GM12872 (cell line): Measurements from ENCODE around the gene THADA.

Experiments
- TF ChIP-seq, protein P1 (sequence below): IDR thresholded peaks from 3 replicates; pipeline ENCODE4 v1.5.1; 2011; ENCODE audit warnings: low read depth, mild to moderate bottlenecking, low read length, moderate library complexity; ENCODE audit not compliant: insufficient read depth

The THADA gene

DNA sequence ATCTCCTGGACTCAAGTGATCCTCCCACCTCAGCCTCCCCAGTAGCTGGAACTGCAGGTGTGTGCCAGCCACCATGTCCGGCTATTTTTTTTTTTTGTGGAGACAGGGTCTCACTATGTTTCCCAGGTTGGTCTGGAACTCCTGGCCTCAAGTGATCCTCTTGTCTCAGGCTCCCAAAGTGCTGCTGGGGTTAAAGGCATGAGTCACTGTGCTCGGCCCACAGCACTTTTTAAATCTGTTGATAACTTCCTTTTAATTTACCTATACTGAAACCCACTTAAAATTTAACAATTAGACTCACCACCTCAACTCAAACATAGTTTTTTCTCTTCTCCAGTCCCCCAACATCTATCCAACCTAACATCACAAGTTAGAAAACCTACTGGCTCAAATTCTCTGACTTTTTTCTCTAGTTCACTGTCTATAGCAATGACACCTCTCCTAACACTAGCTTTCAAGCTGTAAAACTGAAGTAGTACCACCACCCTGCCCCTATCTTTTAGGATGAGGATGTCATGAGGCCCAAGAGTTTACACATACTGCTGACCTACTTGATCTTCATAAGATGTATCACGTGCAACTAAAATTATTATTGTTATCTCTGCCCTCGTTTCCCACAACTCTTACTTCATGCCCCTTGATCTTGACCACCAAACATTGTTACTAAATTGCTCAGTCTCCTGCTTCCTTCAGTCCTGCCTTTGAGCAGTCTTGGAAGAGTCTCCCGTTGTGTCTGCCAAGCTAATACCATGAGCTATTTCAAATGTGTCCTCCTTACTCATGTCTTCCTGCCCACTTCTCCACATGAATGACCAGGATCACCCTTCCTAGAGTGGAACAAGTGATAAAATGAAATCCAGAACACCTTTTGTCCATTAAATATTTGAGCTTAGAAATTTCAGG lies 227.1 kb downstream of the THADA start:
- TF ChIP-seq, protein P1, sequence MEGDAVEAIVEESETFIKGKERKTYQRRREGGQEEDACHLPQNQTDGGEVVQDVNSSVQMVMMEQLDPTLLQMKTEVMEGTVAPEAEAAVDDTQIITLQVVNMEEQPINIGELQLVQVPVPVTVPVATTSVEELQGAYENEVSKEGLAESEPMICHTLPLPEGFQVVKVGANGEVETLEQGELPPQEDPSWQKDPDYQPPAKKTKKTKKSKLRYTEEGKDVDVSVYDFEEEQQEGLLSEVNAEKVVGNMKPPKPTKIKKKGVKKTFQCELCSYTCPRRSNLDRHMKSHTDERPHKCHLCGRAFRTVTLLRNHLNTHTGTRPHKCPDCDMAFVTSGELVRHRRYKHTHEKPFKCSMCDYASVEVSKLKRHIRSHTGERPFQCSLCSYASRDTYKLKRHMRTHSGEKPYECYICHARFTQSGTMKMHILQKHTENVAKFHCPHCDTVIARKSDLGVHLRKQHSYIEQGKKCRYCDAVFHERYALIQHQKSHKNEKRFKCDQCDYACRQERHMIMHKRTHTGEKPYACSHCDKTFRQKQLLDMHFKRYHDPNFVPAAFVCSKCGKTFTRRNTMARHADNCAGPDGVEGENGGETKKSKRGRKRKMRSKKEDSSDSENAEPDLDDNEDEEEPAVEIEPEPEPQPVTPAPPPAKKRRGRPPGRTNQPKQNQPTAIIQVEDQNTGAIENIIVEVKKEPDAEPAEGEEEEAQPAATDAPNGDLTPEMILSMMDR: no peak

DNA sequence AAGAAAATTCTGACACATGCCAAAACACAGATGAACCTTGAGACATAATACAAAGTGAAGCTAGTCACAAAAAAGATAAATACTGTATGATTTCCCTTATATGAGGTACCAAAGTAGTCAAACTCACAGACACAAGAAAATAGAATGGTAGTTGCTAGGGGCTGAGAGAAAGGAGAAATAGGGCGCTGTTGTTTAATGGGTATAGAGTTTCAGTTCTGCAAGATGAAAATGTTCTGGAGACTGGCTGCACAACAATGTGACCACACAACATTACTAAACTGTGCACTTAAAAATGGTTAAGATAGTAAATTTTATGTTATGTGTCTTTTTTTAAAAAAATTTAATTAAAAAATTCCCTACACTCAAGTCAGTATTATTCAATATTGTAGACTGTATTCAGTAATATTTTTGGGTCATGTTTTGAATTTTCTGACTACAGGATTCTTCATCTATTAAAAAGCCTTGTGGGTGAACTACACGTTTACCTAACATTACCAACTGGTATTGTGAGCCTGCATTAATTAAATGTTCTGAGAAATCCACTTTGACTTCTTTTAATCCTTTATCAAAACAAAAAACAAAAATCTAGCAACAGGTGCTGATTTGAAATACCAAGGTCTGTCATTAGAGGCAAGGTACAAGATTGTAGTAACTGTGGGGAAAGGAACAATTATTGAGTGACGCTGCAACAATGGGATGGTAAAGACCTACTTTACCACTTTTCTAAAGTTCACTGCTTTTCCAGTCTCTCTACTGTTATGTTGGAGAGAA lies 228.6 kb downstream of the THADA start:
- TF ChIP-seq, protein P1: no peak

DNA sequence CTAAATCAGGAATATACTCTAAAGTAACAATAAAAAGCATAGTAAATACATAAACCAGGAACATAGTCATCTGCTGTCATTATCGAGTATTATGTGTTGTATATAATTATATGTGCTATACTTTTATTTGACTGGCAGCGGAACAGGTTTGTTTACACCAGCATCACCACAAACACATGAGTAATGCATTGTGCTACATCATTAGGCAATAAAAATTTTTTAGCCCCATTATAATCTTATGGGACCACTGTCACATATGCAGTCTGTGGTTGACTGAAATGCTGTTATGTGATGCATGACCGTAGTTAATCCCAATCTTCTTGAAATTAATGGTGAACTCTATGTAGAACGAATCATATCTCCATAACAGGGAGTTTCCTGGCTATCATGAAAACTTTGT lies 232.7 kb downstream of the THADA start:
- TF ChIP-seq, protein P1: no peak

DNA sequence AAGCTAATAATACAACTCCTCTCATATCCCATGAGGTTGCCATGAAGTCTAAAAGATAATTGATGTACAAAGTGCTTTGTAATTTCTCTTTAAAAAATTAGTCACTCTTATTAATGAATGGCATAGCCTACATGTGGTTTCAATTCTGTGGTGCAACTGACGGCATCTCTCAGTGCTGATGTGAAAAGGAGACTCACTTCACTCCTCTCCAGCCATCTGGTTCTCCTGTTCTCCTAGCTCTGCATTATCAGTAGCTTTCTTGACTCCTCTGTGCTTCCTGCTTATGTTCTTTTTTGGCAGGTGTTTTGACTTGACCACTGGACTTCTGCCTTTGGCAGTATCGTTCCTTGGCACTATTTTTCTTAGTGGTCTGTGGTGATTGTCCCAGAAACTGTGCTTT lies 234.6 kb downstream of the THADA start:
- TF ChIP-seq, protein P1: no peak

DNA sequence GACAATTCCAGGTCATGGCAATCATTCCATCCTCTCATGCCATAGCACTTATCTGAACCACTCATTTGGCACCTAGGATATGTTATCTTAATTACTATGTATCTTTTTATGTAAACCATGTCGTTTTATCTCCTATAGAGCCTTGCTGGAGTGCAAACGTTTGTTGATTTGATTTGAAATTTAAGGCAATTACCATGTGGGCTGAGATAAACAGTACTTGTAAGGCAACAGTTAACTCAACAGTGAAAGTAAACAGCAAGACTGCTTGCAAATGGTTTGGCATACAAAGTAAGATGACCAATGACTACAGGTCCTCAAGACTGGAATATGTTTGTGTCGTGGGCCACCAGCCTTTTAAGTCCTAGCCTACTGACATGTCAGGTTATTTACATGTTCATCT lies 235.7 kb downstream of the THADA start:
- TF ChIP-seq, protein P1: no peak

DNA sequence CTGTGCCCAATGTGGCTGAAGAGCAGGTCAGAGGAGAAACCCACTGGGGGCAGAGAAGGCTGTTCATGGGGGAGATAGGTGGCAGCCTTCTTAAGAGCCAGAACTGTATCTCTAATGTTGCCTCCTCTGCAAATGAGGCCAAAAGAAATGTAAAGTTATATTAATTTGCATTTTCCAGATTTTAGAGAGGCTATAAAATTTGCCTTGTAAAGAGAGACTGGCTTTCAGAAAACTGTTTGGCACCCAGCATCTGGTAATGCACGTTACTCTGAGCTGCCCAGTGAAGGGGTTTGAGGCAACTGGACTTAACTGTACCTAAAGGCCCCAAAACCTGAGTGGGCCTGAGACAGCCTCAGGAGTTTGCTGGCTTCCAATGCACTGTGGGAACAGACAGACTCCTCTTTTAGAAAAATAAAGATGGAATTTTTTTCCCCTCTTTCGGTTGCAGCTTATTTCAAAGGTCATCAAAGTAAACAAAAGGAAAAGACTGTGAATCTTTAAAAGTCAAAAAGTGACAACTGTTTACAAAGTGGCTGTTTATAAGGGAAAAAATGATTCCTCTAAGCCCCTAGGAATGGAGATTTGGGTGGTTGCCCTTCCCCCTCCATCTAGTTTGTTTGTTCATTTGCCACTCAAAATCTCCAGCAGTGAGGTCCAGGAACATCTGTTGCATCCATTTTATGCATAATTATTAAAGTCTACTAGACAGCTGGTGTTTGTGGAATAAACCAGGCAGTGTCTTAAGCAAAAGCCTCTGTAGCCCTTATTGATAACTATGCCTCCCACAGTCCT lies 237.2 kb downstream of the THADA start:
- TF ChIP-seq, protein P1: no peak

DNA sequence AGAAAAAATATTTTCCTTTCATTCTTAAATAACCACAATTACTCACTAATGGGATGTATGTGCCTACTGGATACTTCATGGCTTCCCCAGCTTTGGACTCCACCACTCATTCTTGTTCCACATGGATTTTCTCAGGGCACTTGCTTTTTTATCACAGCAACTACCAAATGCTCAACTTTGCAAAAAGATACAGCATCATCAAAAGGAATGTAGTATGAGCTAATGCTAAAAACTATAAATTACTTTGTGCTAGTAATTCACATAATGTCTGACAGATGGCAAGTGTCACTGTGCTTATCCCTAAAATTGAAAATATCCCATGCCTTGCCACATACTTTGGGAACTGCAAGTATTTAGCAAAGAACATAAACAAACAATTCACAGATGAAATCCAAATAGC lies 239.1 kb downstream of the THADA start:
- TF ChIP-seq, protein P1: no peak
